PFSK-1 (cell line): ENCODE results near the gene USP9Y.

Experiments
- FOXP2 ChIP-seq: optimal IDR thresholded peaks from 2 replicates; pipeline ENCODE3; 2011; ENCODE audit warnings: borderline replicate concordance, control low read depth, inconsistent platforms; ENCODE audit not compliant: insufficient read depth; ENCODE audit errors: extremely low read length, extremely low read depth
- POLR2AphosphoS5 ChIP-seq: IDR thresholded peaks from 2 replicates; pipeline ENCODE4 v1.6.1; 2012; ENCODE audit warnings: low read depth, mild to moderate bottlenecking, control low read depth, low read length, moderate library complexity
- REST ChIP-seq, 2 experiments: IDR thresholded peaks; 2 replicates each; pipeline versions ENCODE4 v1.6.1 to v1.8.0; 2011 to 2012; ENCODE audit warnings: low read depth in 2 of 2, low read length in 2 of 2, control low read depth in 1 of 2, inconsistent platforms in 1 of 2, mild to moderate bottlenecking in 1 of 2, moderate library complexity in 1 of 2; ENCODE audit not compliant: insufficient read depth in 1 of 2
- SIN3A ChIP-seq: IDR thresholded peaks from 2 replicates; pipeline ENCODE4 v1.6.1; 2012; ENCODE audit warnings: mild to moderate bottlenecking, low read length, moderate library complexity, borderline replicate concordance; ENCODE audit not compliant: insufficient read depth
- TAF1 ChIP-seq: IDR thresholded peaks from 2 replicates; pipeline ENCODE4 v1.6.1; 2012; ENCODE audit warnings: low read length, control low read depth, borderline replicate concordance; ENCODE audit not compliant: insufficient read depth

USP9Y gene

GRCh38 chrY:12729746-12730145, 28.7 kb downstream of the USP9Y start:
- TF ChIP-seq TAF1 (no peak), FOXP2 (no peak), REST (IDR thresholded peaks at IDR 0.05; ENCODE audit: insufficient read depth in 1 of 2, low read depth in 2 of 2, low read length in 2 of 2) (no peak), SIN3A (no peak), POLR2AphosphoS5 (no peak)

- TF ChIP-seq TAF1: no peak
- TF ChIP-seq POLR2AphosphoS5: no peak
- TF ChIP-seq FOXP2: no peak
- TF ChIP-seq REST (IDR thresholded peaks at IDR 0.05; ENCODE audit: insufficient read depth in 1 of 2, low read depth in 2 of 2, low read length in 2 of 2): no peak
- TF ChIP-seq SIN3A: no peak
Measured at GRCh38 chrY:12733625-12734024, 32.6 kb downstream of the USP9Y start.

GRCh38 chrY:12734051-12734450, 33.0 kb downstream of the USP9Y start:
- no peak for TF ChIP-seq REST (IDR thresholded peaks at IDR 0.05; ENCODE audit: insufficient read depth in 1 of 2, low read depth in 2 of 2, low read length in 2 of 2)
- TF ChIP-seq SIN3A: no peak
- TF ChIP-seq FOXP2: no peak
- no peak for TF ChIP-seq POLR2AphosphoS5
- TF ChIP-seq TAF1: no peak

GRCh38 chrY:12741414-12741813, 40.4 kb downstream of the USP9Y start:
- TF ChIP-seq FOXP2 (no peak), REST (IDR thresholded peaks at IDR 0.05; ENCODE audit: insufficient read depth in 1 of 2, low read depth in 2 of 2, low read length in 2 of 2) (no peak), SIN3A (no peak), TAF1 (no peak), POLR2AphosphoS5 (no peak)

GRCh38 chrY:12742725-12743124, 41.7 kb downstream of the USP9Y start:
- no peak for TF ChIP-seq FOXP2
- TF ChIP-seq SIN3A: no peak
